H1 (cell line): Measurements from ENCODE around the gene NBAS. TPM values are rescaled to one million over a fixed set of nuclear protein-coding genes. Genes with fewer than 3 reads are reported as not detected.

Source experiments
- CTCF ChIA-PET: fragments of 300-600 bp; sonication (Branson Sonifier 250); formaldehyde crosslinking; loops from one replicate; lab custom pipeline; 2021; ENCODE audit not compliant: partially characterized antibody; lab: Charles Lee
- POLR2A ChIA-PET: fragments of 300-600 bp; sonication (Branson Sonifier 250); formaldehyde crosslinking; loops from one replicate; lab custom pipeline; 2021; ENCODE audit warnings: inconsistent platforms; ENCODE audit not compliant: partially characterized antibody; lab: Charles Lee
- DNase-seq, 2 experiments: peaks; one replicate each; pipeline versions ENCODE4 v3.0.0 to v3.0.0-alpha.2; 2010 to 2022; ENCODE audit warnings: low spot score in 2 of 2, low read depth in 1 of 2, mixed read lengths in 1 of 2
- FAIRE-seq: peaks from 2 replicates; lab custom pipeline; 2011; peaks lifted over from hg19 to GRCh38; lab: Jason Lieb, UNC
- H2AFZ ChIP-seq: 2 replicates; pipeline ENCODE4 v1.8.1; 2012; ENCODE audit warnings: low read length, inconsistent platforms
- H2AK5ac ChIP-seq: 2 replicates; pipeline ENCODE4 v1.6.1; 2013; ENCODE audit warnings: low read depth, low read length
- H2BK120ac ChIP-seq: replicated peaks from 2 replicates; pipeline ENCODE3; 2013; ENCODE audit warnings: low read depth, low read length, inconsistent platforms
- H2BK12ac ChIP-seq: 2 replicates; pipeline ENCODE4 v1.6.1; 2013; ENCODE audit warnings: low read depth, low read length
- H2BK15ac ChIP-seq: 2 replicates; pipeline ENCODE4 v1.6.1; 2013; ENCODE audit warnings: low read length
- H2BK20ac ChIP-seq: 2 replicates; pipeline ENCODE4 v1.6.1; 2013; ENCODE audit warnings: low read length
- H2BK5ac ChIP-seq: 2 replicates; pipeline ENCODE4 v1.6.1; 2013; ENCODE audit warnings: low read depth, low read length
- H3K14ac ChIP-seq: 2 replicates; pipeline ENCODE4 v1.6.1; 2013; ENCODE audit warnings: inconsistent platforms; ENCODE audit not compliant: insufficient read length
- H3K18ac ChIP-seq: 2 replicates; pipeline ENCODE4 v1.6.1; 2013; ENCODE audit warnings: low read length; ENCODE audit errors: extremely low read depth
- H3K23ac ChIP-seq: 2 replicates; pipeline ENCODE4 v1.6.1; 2013; ENCODE audit warnings: inconsistent platforms; ENCODE audit not compliant: insufficient read length
- H3K23me2 ChIP-seq: 2 replicates; pipeline ENCODE4 v1.6.1; 2013; ENCODE audit warnings: low read depth, low read length
- H3K27ac ChIP-seq: 2 replicates; pipeline ENCODE4 v1.6.1; 2011; ENCODE audit warnings: low read depth, low read length, inconsistent platforms
- H3K27me3 ChIP-seq, 4 experiments: replicated peaks in 1 of 4; 1 replicate in 1 of 4; 2 replicates in 3 of 4; pipeline versions ENCODE4 v1.6.1 to v1.8.1; 2011 to 2013; ENCODE audit warnings: low read length in 3 of 4, mild to moderate bottlenecking in 3 of 4, inconsistent platforms in 2 of 4, mixed read lengths in 2 of 4, moderate library complexity in 1 of 4; ENCODE audit not compliant: control insufficient read depth in 3 of 4, insufficient read depth in 3 of 4; ENCODE audit errors: extremely low read depth in 1 of 4
- H3K36me3 ChIP-seq, 4 experiments: 2 replicates each; pipeline versions ENCODE4 v1.6.1 to v1.8.1; 2011 to 2013; ENCODE audit warnings: mild to moderate bottlenecking in 4 of 4, low read length in 3 of 4, moderate library complexity in 2 of 4, control low read depth in 1 of 4, inconsistent platforms in 1 of 4; ENCODE audit not compliant: insufficient read depth in 4 of 4, control insufficient read depth in 2 of 4
- H3K4ac ChIP-seq: replicated peaks from 2 replicates; pipeline ENCODE3; 2013; ENCODE audit warnings: low read length, low read depth, mixed read lengths, inconsistent platforms; ENCODE audit not compliant: insufficient read length
- H3K4me1 ChIP-seq, 4 experiments: replicated peaks in 1 of 4; 1 replicate in 1 of 4; 2 replicates in 3 of 4; pipeline versions ENCODE4 v1.6.1 to v1.8.1; 2011 to 2013; ENCODE audit warnings: low read length in 3 of 4, inconsistent platforms in 2 of 4, mixed read lengths in 1 of 4; ENCODE audit not compliant: insufficient read depth in 4 of 4, control insufficient read depth in 3 of 4
- H3K4me2 ChIP-seq, 2 experiments: 2 replicates each; pipeline versions ENCODE4 v1.6.1 to v1.8.1; 2011 to 2013; ENCODE audit warnings: low read depth in 2 of 2, low read length in 2 of 2, control low read depth in 1 of 2, inconsistent platforms in 1 of 2, mild to moderate bottlenecking in 1 of 2; ENCODE audit not compliant: insufficient read depth in 1 of 2
- H3K4me3 ChIP-seq, 4 experiments: fragments of 200-600, 300-600 bp in 1 of 4; sonication (generic), shearing (Covaris generic), sonication (Bioruptor Twin) in 1 of 4; 2 replicates each; pipeline versions ENCODE4 v1.5.1 to v1.8.1; 2011 to 2016; ENCODE audit warnings: low read length in 4 of 4, low read depth in 3 of 4, control low read depth in 2 of 4, inconsistent platforms in 2 of 4, mild to moderate bottlenecking in 2 of 4, mixed read lengths in 1 of 4, moderate library complexity in 1 of 4; ENCODE audit not compliant: insufficient read depth in 2 of 4; ENCODE audit errors: extremely low read depth in 1 of 4
- H3K56ac ChIP-seq: replicated peaks from 2 replicates; pipeline ENCODE3; 2013; ENCODE audit warnings: low read depth, mild to moderate bottlenecking, mixed read lengths, low read length, inconsistent platforms; ENCODE audit not compliant: insufficient read length
- H3K79me1 ChIP-seq: 2 replicates; pipeline ENCODE4 v1.6.1; 2013; ENCODE audit warnings: low read depth, low read length, control low read depth
- H3K79me2 ChIP-seq, 2 experiments: 2 replicates each; pipeline versions ENCODE4 v1.6.1 to v1.8.1; 2012 to 2013; ENCODE audit warnings: low read length in 2 of 2, mild to moderate bottlenecking in 2 of 2, inconsistent platforms in 1 of 2; ENCODE audit not compliant: insufficient read depth in 2 of 2, control insufficient read depth in 1 of 2
- H3K9ac ChIP-seq, 4 experiments: replicated peaks in 1 of 4; 1 replicate in 1 of 4; 2 replicates in 3 of 4; pipeline versions ENCODE4 v1.6.1 to v1.8.1; 2011 to 2013; ENCODE audit warnings: low read depth in 3 of 4, low read length in 3 of 4, control low read depth in 2 of 4, mild to moderate bottlenecking in 2 of 4, moderate library complexity in 2 of 4, inconsistent platforms in 1 of 4; ENCODE audit errors: extremely low read depth in 1 of 4
- H3K9me3 ChIP-seq, 2 experiments: 2 replicates each; pipeline versions ENCODE4 v1.6.1 to v1.8.1; 2012 to 2013; ENCODE audit warnings: mild to moderate bottlenecking in 2 of 2, moderate library complexity in 2 of 2, control low read depth in 1 of 2, inconsistent platforms in 1 of 2, low read depth in 1 of 2, low read length in 1 of 2, mixed read lengths in 1 of 2; ENCODE audit not compliant: insufficient read depth in 2 of 2
- H4K20me1 ChIP-seq, 2 experiments: replicated peaks in 1 of 2; 2 replicates each; pipeline versions ENCODE3 to v1.8.1; 2011 to 2013; ENCODE audit warnings: inconsistent platforms in 2 of 2, low read length in 2 of 2, mild to moderate bottlenecking in 1 of 2; ENCODE audit not compliant: insufficient read depth in 2 of 2, control insufficient read depth in 1 of 2
- H4K5ac ChIP-seq: 2 replicates; pipeline ENCODE4 v1.6.1; 2013; ENCODE audit warnings: low read length, low read depth, mixed read lengths, inconsistent platforms; ENCODE audit not compliant: insufficient read length
- H4K8ac ChIP-seq: 2 replicates; pipeline ENCODE4 v1.8.0; 2013; ENCODE audit warnings: mild to moderate bottlenecking, moderate library complexity, low read length, inconsistent platforms; ENCODE audit not compliant: insufficient read depth; ENCODE audit errors: extremely low read depth
- H4K91ac ChIP-seq: replicated peaks from 2 replicates; pipeline ENCODE3; 2013; ENCODE audit warnings: low read length, mixed read lengths, inconsistent platforms; ENCODE audit not compliant: insufficient read length
- CEBPB ChIP-seq: IDR thresholded peaks from 2 replicates; pipeline ENCODE4 v1.6.1; 2012; ENCODE audit warnings: low read depth, low read length
- WGBS, 2 experiments: shearing (Covaris generic) in 1 of 2; methylation state at CpG; one replicate each; pipeline versions ENCODE4 v1.1.6 to v1.1.7; 2013 to 2015; ENCODE audit warnings: low lambda C conversion rate in 2 of 2, mixed read lengths in 2 of 2, inconsistent platforms in 1 of 2, low coverage in 1 of 2, missing lambda C conversion rate in 1 of 2; ENCODE audit not compliant: insufficient replicate concordance in 2 of 2, insufficient coverage in 1 of 2, insufficient read length in 1 of 2; ENCODE audit errors: extremely low coverage in 1 of 2, missing lambda C conversion rate in 1 of 2; 5-methylcytosine and 5-hydroxymethylcytosine counted together
- polyA plus RNA-seq, 7 experiments: library from polyadenylated mRNA; depleted of rRNA in 3 of 7; stranded (reverse) in 5 of 7; unstranded in 2 of 7; fragments of >200 nt in 5 of 7; fragments of 200-250 nt in 2 of 7; gene quantifications; 1 replicate in 5 of 7; 2 replicates in 1 of 7; 4 replicates in 1 of 7; pipeline versions ENCODE4 v1.2.1 to v1.2.3, GENCODE V29; 2011 to 2013; ENCODE audit warnings: missing spikeins in 2 of 7, mixed read lengths in 2 of 7
- total RNA-seq: library from RNA; stranded (reverse); fragmentation: NEBNext Ultra II Directional; extraction: Animal tissue kit (Norgen Biotek cat#: 25700); gene quantifications from 2 replicates; pipeline ENCODE4 v1.2.1, GENCODE V29; 2021

The NBAS gene
- total and polyA plus RNA-seq, 2 of the 8 experiments (the other 6 are each of a cell fraction or from before 2014, with no cell fraction given) = 19.6 to 34.8 TPM

DNA sequence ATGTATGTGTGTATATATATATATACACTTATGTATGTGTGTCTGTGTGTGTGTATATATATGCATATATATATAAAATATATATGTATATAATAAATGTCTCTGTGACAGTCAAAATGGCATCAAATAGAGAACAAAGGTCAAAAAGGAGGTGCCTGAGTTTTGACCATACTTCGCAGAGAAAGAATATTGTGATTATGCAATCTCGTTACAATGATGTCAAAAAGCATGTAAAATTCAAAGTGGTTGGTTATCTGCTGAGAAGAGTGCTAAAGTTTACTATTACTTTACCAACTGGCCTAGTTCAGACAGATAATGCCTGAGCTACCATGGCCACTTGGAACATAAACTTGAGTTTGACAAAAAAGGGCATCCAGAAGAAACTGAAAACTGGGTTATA is 375.0 kb downstream of the NBAS start:
- Histone ChIP-seq H2BK120ac (no peak overlapping the region), H3K27ac (no peak overlapping the region), H3K4me2 (no peak overlapping the region), H3K4me3 (no peak overlapping the region), H2BK5ac (no peak overlapping the region), H2AK5ac (no peak overlapping the region), H3K14ac (no peak overlapping the region), H3K36me3 (no peaks in the 10 kb centered on the region), H3K23me2 (no peaks in the 10 kb centered on the region), H3K79me2 (no peaks in the 10 kb centered on the region), H3K18ac (no peak overlapping the region), H3K9ac (no peak overlapping the region), H3K56ac (no peak overlapping the region), H2BK20ac (no peak overlapping the region), H2BK12ac (no peak overlapping the region), H3K27me3 (no peaks in the 10 kb centered on the region), H2BK15ac (no peak overlapping the region), H4K91ac (no peak overlapping the region), H3K9me3 (no peaks in the 10 kb centered on the region), H4K20me1 (no peaks in the 10 kb centered on the region), H2AFZ (no peak overlapping the region), H4K8ac (no peak overlapping the region), H4K5ac (no peak overlapping the region), H3K4me1 (no peaks in the 10 kb centered on the region), H3K79me1 (no peaks in the 10 kb centered on the region), H3K4ac (no peak overlapping the region), H3K23ac (no peak overlapping the region)
- ChIA-PET CTCF (interaction anchor here (0.6 kb wide), 1 partner anchor 112 kb away, joined by 3 read pairs; no protein-coding TSS in a partner anchor), POLR2A (no interaction called here)
- no peak for DNase-seq
- no peak for TF ChIP-seq CEBPB
- no peak for FAIRE-seq
- WGBS, 2 experiments = 96% methylated on average over 2 of the region's 2 CpGs; no CpG with 5 or more reads in 1 of the 2 experiments
